Skin epidermis (tissue), 12 donors: ENCODE results near the gene SPRR2A.
"Not testable (repeated sequence)": the region's sequence is repeated elsewhere in the genome, so short reads cannot be mapped to it uniquely, and the experiment has no call there.

Experiments
- H3K27ac ChIP-seq, 21 experiments: fragments of 200-600 bp; sonication (generic) in 11 of 21; one replicate each; pipeline ENCODE4 v1.5.0; 2020; ENCODE audit warnings: mild to moderate bottlenecking in 3 of 21, inconsistent platforms in 2 of 21, moderate library complexity in 2 of 21
- H3K4me3 ChIP-seq, 7 experiments: fragments of 200-600 bp; sonication (generic) in 2 of 7; one replicate each; pipeline ENCODE4 v1.5.0; 2020; ENCODE audit warnings: inconsistent platforms in 2 of 7, mild to moderate bottlenecking in 2 of 7, moderate library complexity in 1 of 7

SPRR2A gene

GRCh38 chr1:153057375-153057774 lies at the start of gene SPRR2A:
Gene SPRR2A, minus strand, starts transcription at chr1:153057512. Its CDS starts 777 bp downstream, at chr1:153056735.
- Histone ChIP-seq H3K27ac (no peak within 1 kb of the TSS), H3K4me3 (no peak within 1 kb of the TSS)

DNA sequence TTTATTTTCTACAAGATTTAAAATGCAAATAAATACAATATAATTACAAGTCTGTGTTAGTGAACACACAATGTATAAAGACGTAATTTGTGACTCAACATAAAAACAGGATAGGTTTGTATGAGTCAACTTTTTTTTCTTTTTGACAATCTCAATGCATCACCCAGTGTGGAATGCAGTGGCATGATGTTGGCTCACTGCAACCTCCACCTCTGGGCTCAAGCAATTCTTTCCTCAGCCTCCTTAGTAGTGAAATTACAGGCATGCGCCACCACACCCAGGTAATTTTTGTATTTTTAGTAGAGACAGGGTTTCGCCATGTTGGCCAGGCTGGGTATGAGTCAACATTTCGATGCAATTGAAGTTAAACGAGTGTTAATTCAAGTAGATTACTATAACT lies 42.9 kb upstream of the SPRR2A start:
- H3K27ac ChIP-seq, result peak overlapping the region in 2 of 21 experiments; percentile 13 to 16

GRCh38 chr1:153099461-153100045 lies 42.2 kb upstream of the SPRR2A start:
- H3K27ac ChIP-seq, result peak overlapping the region in 3 of 21 experiments; percentile 13 to 24 (median 16)
- H3K4me3 ChIP-seq, result no peak overlapping the region

More for the DNA sequence above, 42.9 kb upstream of the SPRR2A start:
- no peak overlapping the region for H3K4me3 ChIP-seq

- no peak overlapping the region for H3K27ac ChIP-seq
- H3K4me3 ChIP-seq, result no peak overlapping the region
Measured at GRCh38 chr1:153095764-153096163, 38.5 kb upstream of the SPRR2A start.

- H3K27ac ChIP-seq, result no peak within 1 kb of the TSS
Measured at GRCh38 chr1:153094426-153094825, 37.1 kb upstream of the SPRR2A start, which contains the start of gene SPRR2E. Gene SPRR2E, minus strand, starts transcription at chr1:153094526. Its CDS starts 775 bp downstream, at chr1:153093751.

GRCh38 chr1:153087652-153088051 lies 30.3 kb upstream of the SPRR2A start:
- H3K27ac ChIP-seq, result no peak overlapping the region
- no peak overlapping the region for H3K4me3 ChIP-seq

More at GRCh38 chr1:153094426-153094825, 37.1 kb upstream of the SPRR2A start, which contains the start of gene SPRR2E:
- H3K4me3 ChIP-seq, result no peak within 1 kb of the TSS

DNA sequence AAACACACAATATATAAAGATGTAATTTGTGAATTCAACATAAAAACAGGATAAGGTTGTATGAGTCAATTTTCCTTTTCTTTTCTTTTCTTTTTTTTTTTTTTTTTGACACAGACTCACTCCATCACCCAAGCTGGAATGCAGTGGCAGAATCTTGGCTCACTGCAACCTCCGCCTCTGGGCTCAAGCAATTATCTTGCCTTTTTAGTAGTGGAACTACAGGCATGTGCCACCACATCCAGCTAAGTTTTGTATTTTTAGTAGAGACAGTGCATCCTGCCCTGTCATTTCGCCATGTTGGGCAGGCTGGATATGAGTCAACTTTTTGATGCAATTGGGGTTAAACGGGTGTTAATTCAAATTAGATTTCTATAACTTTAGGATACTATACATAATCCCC lies 24.4 kb upstream of the SPRR2A start:
- H3K27ac ChIP-seq, result no peak overlapping the region
- no peak overlapping the region for H3K4me3 ChIP-seq

- no peak overlapping the region for H3K27ac ChIP-seq
- no peak overlapping the region for H3K4me3 ChIP-seq
Measured at GRCh38 chr1:153072806-153073726, 15.8 kb upstream of the SPRR2A start.

- H3K27ac ChIP-seq, result no peak within 1 kb of the TSS
- no peak within 1 kb of the TSS for H3K4me3 ChIP-seq
Measured at GRCh38 chr1:153071511-153071910, 14.2 kb upstream of the SPRR2A start, which contains the start of gene SPRR2B. Gene SPRR2B, minus strand, starts transcription at chr1:153071611. Its CDS starts 772 bp downstream, at chr1:153070839.

GRCh38 chr1:153070243-153070642 lies 12.9 kb upstream of the SPRR2A start:
- Histone ChIP-seq H3K4me3 (no peak overlapping the region), H3K27ac (no peak overlapping the region)

- no peak overlapping the region for H3K4me3 ChIP-seq
- H3K27ac ChIP-seq, result no peak overlapping the region
Measured at GRCh38 chr1:153058826-153059784, 1.8 kb upstream of the SPRR2A start.

DNA sequence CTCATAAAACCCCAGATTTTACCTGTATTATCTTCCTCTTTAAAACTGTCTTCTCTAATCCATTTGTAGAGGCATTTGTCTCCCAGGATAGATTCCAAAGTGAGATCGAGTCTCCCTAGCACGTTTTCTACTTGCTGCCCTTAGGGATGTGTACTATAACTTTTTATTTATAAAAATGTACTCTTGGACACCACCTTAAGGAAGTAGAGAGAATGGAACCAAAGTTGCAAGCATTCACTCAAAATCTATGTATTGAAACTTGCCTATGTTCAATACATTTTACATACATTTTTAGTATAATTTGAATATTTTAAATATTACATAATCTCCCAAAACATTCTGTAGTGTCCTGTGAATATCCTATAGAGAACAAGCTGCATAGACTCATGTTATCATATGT lies 842 bp upstream of the SPRR2A start:
- Histone ChIP-seq H3K4me3 (no peak overlapping the region), H3K27ac (no peak overlapping the region)

DNA sequence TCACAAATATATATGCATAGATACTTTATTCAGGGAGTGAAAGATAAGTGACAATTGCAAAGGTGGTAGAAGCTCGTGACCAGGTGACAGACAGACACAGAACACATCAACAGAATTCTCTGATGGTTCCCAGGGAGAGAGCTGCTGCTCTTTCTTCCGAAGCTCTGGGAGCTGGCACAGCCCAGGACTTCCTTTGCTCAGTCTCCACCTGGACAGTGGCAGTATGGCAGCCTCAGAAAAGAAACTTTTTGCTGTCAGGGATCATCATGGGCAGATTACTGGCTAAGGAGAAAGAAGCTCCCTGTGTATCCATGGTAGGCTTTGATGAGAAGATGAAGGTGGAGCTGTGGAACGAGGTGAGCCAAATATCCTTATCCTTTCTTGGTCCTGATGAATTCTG lies 1.2 kb downstream of the SPRR2A start:
- H3K27ac ChIP-seq, H3K4me3 ChIP-seq: not testable (repeated sequence)

DNA sequence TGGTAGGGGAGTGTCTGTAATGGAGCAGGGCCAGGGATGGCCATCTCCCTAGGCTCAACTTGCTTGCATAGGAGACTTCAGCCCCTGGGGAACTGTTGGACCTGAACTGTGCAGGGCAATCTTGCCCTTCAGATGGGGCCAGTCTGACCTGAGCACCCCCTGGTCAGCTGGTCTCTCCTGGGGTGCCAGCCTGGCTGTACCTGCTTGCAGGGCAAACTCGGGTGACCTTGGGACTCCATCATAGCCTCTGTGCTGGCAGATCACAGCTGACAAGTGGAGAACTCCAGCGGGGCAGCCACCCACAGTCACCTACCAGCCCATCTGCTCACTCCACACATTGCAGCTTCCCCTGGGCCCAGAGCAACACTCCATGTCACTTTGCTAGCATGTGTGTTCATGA lies 8.1 kb downstream of the SPRR2A start:
- Histone ChIP-seq H3K4me3 (no peak overlapping the region), H3K27ac (no peak overlapping the region)

GRCh38 chr1:153040950-153041631 lies 16.2 kb downstream of the SPRR2A start, which contains the start of gene SPRR2D:
Gene SPRR2D, minus strand, starts transcription at chr1:153041120. Its CDS starts 774 bp downstream, at chr1:153040346.
- H3K4me3 ChIP-seq, result no peak within 1 kb of the TSS
- H3K27ac ChIP-seq, result no peak within 1 kb of the TSS

DNA sequence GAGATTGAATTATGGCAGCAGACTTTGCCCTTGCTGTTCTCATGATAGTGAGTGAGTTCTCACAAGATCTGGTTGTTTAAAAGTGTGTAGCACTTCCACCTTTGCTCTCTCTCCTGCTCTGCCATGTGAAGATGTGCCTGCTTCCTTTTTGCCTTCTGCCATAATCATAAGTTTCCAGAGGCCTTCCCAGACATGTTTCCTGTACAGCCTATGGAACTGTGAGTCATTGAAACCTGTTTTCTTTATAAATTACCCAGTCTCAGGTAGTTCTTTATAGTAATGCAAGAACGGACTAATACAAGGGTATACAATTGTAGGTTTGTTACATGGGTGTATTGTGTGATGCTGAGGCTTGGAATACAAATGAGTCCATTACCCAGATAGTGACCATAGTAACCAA lies 22.1 kb downstream of the SPRR2A start:
- Histone ChIP-seq H3K27ac (no peak overlapping the region), H3K4me3 (no peak overlapping the region)

GRCh38 chr1:153032677-153033308 lies 24.5 kb downstream of the SPRR2A start:
- H3K27ac ChIP-seq, result peak overlapping the region in 4 of 21 experiments; percentile 4 to 37 (median 16)
- no peak overlapping the region for H3K4me3 ChIP-seq

- Histone ChIP-seq H3K4me3 (peak overlapping the region in 2 of 7 experiments; percentile 5 to 7), H3K27ac (peak overlapping the region in 10 of 21 experiments; percentile 8 to 70 (median 32))
Measured at GRCh38 chr1:153032073-153032472, 25.2 kb downstream of the SPRR2A start.
